HG03139 (cell line): ENCODE results near the gene ENTREP3.
"Not testable (repeated sequence)": the region's sequence is repeated elsewhere in the genome, so short reads cannot be mapped to it uniquely, and the experiment has no call there.

Experiments
- ATAC-seq: cut with Tn5 transposase; IDR thresholded peaks from one replicate; pipeline ENCODE4 v1.9.1; 2021; ENCODE audit not compliant: unreplicated experiment

Gene ENTREP3

DNA sequence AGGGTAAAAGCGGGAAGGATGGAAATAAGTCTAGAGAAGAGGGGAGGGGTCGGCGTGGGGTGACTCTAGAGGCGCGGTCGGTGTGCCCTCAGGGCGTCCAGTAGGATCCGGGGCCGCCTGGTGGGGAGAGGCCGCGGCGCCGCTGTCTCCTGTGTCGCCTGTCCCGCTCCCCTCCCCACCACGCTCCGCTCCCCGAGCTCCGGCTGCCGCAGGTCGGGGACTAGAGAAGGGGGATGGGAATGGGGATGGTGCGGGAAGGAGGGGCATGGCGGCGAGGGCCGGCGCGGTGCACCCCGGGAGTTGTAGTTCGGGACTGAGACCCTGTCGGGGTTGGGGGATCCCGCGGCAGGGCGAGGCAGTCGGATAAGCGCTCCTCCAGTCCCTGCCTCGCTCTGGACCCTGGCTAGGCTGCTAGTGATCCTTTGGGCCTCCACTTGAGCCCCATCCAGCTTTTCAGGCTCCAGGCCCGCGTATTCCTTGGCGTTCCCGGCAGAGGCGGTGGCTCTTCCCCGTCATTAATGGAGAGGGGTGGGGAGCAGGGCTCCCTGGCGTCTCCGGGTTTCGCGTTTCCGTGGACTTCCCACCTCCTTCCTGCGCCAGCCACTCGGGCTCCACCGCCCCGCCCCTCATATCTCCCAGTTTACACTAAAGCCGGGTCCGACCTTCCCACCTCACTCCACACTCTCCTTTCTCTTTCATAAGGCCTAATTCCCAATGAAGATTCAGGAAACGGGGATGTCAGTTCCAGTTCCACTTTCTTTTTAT is at the start of gene ENTREP3:
Gene ENTREP3 (minus strand): TSS at position 241 of the 765 bp plus-strand sequence. CDS start 606 bp downstream, outside the sequence.
- no peak for ATAC-seq

GRCh38 chr1:155304558-155305063 is 49.3 kb upstream of the ENTREP3 start:
- ATAC-seq = no peak

DNA sequence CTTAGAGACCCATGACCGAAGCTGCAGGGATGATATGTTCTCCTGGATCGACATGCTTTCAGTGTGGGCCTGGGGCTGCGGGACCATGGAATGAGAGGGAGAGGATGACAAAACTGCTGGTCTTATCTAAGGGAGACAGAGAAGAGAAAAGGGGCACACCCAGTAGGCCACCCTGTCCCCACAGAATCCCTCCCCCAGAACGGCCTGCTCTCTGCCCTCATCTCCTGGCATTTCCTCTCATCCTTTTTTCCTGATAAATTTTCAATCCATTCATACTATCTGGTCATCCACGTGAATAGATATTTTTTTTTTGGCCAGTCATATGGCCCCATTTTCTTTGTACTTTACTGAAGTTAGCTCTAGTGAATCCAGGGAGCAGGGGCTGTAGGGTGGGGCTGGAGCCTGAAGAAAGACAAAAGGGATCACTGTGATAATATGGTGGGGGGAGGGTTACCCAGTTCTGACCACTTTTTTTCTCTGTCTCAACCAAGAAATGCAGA is 46.1 kb upstream of the ENTREP3 start, which contains the start of gene PKLR:
Gene PKLR (minus strand): TSS at position 97 of the 500 bp plus-strand sequence. CDS start 43 bp downstream, at position 54.
- ATAC-seq = no peak

DNA sequence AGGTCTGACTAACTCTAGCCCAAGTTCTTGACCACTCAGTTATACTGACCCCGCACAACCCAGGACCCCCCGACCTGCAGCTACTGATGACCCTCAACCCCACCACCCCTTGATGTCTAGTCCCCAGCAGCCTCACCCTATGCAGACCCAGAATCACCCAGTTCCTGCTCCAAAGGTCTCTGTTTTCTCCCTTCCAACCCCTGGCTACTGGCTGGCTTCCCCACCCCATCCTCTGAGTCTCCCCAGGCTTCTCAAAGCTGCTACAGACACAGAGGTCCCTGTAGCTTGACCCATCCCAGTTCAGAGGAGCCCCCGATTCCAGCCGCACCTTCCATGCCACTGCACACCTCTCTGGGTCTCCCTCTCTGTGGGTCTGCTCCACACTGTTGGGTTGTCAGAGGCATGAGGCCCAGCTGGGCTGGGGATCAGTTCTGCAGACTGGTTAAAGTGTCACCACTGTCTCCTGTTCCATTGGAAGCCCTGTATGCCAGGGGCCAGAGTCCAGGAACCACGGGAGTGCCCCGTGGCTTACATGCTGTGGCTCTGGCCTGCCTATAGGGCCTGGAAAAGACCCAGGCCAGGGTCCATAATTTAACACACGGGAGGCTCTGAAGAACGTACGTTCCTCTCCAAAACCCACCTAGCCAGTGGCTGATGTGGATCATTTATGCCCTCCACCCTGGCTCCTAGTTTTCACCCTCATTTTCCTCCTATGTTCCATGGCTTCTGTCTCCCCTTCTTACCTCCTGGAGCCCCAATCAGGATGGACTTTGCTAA is 45.5 kb upstream of the ENTREP3 start:
- ATAC-seq = no peak

GRCh38 chr1:155300024-155300423 is 44.7 kb upstream of the ENTREP3 start:
- ATAC-seq = no peak

DNA sequence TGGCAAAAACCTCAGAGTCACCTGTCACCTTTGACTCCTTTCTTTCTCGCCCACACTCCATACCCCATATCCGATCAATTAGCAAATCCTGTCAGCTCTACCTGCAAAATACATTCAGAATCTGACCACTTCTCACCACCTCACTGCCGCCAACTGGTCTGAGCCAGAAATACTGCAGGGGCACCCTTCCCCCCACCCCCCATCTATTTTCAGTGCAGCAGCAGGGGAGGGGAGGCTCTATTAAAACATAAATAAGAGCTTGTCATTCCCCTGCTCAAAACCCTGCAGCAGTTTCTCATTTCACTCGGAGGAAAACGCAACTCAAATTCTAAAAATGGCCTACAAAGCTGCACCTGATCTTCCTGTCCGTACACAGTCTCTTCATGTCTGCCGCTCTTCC is 42.1 kb upstream of the ENTREP3 start:
- no peak for ATAC-seq

DNA sequence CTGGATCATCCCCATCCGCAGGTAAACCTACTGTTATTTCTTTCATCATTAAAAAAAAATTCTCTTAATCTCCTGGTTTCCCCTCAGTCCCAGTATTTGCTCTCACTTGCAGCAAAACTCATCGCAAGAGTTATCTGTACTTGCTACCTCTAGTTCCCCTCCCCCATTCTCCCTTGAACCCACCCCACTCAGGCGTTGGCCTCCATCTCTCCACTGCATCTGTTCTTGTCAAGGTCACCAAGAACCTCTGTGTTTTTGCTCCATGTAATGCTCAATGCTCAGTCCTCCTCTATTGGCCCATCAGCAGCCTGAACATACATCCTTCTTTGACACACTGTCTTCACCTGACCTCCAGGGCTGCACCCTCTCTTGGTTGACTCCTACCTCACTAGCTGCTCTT is 41.4 kb upstream of the ENTREP3 start:
- no peak for ATAC-seq

- no peak for ATAC-seq
Measured at GRCh38 chr1:155295942-155296267, 40.6 kb upstream of the ENTREP3 start.

- ATAC-seq = no peak
Measured at GRCh38 chr1:155295183-155295941, 40.1 kb upstream of the ENTREP3 start.

- no peak for ATAC-seq
Measured at GRCh38 chr1:155294520-155295182, 39.4 kb upstream of the ENTREP3 start.

DNA sequence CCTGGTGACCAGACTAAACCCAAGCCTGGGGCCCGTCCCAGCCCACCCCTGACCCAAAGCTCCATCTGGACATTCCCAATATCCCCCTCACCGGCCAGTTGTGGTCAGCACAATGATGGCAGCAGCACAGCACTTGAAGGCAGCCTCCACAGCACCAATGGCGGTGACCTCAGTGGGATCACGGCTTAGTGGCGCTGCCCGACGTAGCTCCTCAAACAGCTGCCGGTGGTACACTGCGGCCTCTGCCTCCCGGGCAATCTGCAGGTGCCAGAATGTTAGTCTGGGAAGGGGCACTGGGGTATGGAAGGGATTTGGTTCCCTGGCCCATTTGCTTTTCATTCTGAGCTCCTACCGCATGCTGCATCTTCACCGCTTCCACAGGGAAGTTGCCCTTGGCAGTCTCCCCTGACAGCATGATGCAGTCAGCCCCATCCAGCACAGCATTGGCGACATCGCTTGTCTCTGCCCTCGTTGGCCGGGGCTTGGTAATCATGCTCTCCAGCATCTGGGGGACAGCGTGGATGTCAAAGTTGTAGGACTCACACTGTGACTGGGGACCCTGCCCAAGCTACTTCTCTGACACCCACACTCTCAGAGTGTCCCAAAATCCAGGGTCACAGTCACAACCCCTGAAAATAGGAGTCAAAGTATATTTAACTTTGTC is 37.9 kb upstream of the ENTREP3 start:
- ATAC-seq = no peak

- not testable (repeated sequence) for ATAC-seq
Measured at GRCh38 chr1:155291006-155291405, 35.7 kb upstream of the ENTREP3 start.

- no peak for ATAC-seq
Measured at GRCh38 chr1:155287987-155288543, 32.8 kb upstream of the ENTREP3 start.

DNA sequence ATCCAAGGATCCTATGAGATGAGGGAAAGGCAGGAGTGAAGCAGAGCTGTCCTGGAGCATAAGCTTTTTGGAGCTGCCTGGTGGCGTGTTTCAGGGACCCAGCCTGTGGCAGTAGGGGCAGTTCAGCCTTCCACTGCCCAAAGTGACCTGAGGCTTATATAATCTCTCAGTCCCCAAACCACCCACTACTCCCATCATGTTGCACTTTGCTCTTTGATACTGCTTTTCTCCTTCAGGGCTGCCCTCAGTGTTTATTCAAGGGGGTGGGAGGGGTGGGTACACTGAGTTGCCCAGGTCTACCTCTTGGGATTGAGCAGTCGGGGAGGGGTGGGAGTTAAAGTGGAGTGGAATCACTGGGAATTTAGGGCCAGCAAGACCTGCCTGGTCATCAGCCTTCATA is 31.3 kb upstream of the ENTREP3 start:
- ATAC-seq = no peak

DNA sequence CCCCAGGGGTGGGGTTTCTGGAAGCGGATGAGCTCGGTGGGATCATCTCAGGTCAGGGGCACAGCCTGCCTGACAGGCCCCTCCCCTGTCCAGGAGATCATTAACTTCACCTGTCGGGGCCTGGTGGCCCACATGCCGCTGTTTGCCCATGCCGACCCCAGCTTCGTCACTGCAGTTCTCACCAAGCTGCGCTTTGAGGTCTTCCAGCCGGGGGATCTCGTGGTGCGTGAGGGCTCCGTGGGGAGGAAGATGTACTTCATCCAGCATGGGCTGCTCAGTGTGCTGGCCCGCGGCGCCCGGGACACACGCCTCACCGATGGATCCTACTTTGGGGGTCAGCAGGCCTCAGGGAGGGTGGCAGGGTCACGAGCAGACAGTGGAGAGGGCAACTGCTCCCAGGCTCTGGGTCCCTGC is 30.4 kb upstream of the ENTREP3 start:
- ATAC-seq = no peak

GRCh38 chr1:155285063-155285462 is 29.8 kb upstream of the ENTREP3 start:
- no peak for ATAC-seq

DNA sequence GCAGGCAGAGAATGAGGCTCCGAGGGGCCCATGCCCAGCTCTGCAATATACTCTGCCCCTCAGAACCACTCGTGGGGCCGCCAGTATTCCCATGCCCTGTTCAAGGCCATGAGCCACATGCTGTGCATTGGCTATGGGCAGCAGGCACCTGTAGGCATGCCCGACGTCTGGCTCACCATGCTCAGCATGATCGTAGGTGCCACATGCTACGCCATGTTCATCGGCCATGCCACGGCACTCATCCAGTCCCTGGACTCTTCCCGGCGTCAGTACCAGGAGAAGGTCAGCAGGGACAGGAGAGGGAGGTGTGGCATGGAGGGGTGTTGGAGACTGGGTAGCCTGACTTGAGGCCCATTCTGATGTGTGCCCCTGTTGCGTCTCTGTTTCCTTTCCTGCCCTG is 29.2 kb upstream of the ENTREP3 start:
- no peak for ATAC-seq

GRCh38 chr1:155282488-155283091 is 27.3 kb upstream of the ENTREP3 start:
- ATAC-seq = no peak

- no peak for ATAC-seq
Measured at GRCh38 chr1:155279268-155279667, 24.0 kb upstream of the ENTREP3 start.
